ENCODE results near the gene LHPP.

LHPP gene

GRCh38 chr10:124500757-124501156, 39.1 kb downstream of the LHPP start:
- DNase-seq: no peak

DNA sequence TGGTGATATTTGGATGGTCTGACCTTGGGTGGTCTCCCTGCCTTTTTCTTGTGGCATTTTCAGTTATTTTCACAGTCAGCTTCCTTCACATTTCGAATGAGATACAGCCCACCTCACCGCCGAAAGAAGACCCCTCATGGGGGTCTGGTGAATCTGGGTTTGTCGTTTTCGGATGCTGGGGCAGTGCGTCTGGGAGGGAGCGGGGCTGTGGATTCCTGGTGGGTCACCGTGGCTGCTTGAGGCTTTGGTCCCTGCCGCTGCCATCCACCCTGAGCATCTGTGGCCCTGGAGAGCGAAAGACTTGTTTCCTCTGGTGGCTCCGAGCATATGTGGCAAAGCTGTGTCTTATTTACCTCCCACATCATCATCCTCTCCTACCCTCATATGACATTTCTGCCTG, 43.1 kb downstream of the LHPP start:
- DNase-seq: no peak

GRCh38 chr10:124505279-124505678, 43.7 kb downstream of the LHPP start:
- no peak for DNase-seq

GRCh38 chr10:124508070-124508667, 46.5 kb downstream of the LHPP start:
- no peak for DNase-seq

DNA sequence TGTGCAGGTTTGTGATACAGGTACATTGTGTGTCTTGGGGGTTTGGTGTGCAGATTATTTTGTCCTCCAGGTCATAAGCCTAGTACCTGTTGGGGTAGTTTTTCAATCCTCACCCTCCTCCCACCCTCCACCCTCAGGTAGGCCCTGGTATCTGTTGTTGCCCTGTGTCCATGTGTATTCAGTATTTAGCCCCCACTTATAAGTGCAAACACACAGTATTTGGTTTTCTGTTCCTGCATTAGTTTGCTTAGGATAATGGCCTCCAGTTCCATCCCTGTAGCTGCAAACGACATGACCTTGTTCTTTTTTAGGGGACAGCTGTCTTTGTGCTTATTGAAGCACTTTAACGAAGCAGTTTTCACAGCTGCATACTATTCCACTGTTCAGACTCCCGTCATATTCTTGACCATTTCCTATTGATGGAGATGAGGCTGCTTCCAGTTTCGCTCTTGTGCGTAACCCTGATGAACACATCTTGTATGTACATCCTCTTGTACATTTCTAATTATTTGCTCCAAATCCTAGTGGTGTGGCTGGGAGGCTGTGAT, 47.4 kb downstream of the LHPP start:
- no peak for DNase-seq

GRCh38 chr10:124509880-124510632, 48.4 kb downstream of the LHPP start:
- DNase-seq: no peak

DNA sequence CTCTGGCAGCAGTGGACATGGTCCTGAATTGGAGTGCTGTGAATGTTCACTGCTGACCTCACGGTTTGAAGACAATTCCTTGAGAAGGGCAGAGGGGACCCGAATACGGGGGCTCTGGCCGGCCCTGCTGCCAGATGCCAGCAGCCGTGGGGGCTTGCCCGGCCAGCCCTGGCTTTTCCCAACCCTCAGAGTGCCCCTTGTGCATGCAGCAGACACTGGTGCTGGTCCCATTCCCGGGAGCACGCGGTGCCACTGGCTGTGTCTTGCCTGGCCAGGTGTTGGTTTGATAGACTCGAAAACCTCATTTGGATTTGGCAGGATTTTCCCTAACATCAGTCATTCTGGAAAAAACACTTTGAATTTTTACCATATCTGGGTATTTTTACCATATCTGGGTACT, 49.1 kb downstream of the LHPP start:
- no peak for DNase-seq

- DNase-seq: no peak
Observed at GRCh38 chr10:124511205-124512039, 49.8 kb downstream of the LHPP start.

DNA sequence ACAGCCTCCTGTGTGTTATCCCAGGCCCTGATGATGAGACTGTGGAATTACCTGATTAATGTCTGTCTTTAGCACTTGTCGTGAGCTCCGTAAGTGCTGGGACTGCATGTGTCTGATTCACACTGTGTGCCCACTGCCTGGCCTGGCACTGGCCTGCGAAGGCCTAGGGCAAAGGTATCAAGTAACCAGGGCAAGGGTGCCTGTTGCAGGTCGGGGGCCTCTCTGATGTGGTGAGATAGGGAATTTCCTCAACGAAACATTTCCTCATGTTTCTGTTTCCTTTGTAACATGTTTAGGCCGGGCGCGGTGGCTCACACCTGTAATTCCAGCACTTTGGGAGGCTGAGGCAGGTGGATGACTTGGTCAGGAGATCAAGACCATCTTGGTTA, 50.4 kb downstream of the LHPP start:
- DNase-seq: no peak

DNA sequence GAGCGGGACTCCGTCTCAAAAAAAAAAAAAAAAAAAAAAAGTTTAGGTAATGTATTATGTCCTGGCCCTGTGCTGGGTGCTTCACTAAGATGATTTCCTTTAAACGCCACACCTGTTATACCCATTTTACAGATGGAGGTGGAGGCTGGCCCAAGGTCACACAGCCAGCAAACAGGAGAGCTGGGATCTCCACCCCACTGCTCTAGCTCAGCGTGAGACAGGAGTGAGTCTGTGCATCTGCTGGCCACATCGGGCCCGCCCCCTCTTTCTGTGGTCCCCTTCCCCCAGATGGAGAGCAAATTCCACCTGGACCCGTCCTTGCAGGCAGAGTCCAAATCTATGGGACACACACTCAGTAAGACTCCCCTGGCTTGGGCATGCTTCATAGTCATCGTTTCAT, 51.0 kb downstream of the LHPP start:
- DNase-seq: no peak

GRCh38 chr10:124515244-124515970, 53.8 kb downstream of the LHPP start:
- no peak for DNase-seq

DNA sequence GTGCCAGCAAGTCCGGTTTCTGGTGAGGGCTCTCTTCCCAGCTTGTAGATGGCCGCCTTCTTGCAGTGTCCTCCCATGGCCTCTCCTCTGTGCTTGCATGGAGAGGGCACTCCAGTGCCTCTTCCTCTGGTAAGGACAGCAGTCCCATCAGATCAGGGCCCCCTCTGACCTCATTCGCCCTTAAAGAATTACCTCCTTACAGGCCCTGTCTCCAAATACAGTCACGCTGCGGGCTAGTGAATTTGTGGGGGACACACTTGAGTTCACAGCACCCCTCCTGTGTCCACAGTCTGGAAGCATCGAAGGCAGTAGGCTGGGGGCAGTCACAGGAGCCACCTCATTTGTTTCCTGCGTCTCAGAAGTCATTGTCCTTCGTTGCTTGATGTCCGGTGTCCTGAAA, 54.6 kb downstream of the LHPP start:
- DNase-seq: no peak

DNA sequence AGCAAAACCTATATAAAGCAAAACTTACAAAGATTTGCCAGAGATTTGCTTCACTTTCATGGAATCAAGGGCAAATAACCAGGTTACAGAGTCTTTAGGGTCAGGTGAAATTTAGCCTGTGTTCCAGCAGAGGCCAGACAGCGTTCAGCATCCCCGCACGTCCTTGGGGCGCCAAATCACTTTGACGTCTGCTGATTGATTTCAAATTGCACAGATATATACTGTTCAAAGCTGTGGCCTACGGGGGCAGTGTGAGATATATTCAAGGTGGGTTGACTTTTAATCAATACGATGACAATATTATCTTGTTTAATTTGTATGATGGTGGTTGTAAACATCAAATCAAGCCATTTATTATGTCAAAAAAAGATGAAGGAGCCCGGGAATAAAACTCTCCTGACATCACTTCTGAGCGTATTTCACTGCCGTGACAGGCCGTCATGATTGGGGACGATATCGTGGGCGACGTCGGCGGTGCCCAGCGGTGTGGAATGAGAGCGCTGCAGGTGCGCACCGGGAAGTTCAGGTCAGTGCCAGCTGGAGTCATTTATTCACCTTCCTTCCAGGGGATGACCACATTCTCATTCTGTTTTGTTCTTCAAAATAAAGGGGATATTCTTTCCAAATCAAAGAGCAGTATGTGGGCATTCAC, 55.2 kb downstream of the LHPP start:
- no peak for DNase-seq

- DNase-seq: no peak
Observed at GRCh38 chr10:124517461-124517860, 55.8 kb downstream of the LHPP start.

GRCh38 chr10:124517931-124518330, 56.3 kb downstream of the LHPP start:
- DNase-seq: no peak

- no peak for DNase-seq
Observed at GRCh38 chr10:124518366-124518765, 56.7 kb downstream of the LHPP start.

- no peak for DNase-seq
Observed at GRCh38 chr10:124520558-124521428, 59.2 kb downstream of the LHPP start.

DNA sequence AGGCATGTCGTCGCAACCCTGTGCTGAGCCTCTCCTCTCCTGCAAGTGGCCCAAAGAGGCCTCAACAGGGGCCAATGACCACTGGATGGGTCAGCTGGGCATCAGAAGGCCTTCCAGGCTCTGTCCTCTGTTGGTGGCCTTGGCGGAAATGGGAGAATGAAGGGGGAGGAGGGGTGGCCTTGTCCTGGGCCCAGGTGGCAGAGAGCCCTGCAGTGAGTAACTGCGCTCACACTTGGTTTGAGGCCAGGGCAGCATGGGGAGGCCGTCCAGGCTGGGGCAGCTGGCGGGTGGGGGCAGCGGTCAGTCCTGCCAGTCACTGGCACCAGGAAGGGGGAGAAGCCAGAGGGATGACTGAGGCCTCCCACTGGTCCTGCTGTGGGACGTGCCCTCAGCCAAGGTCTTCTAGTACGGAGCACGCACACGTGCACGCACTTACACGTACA, 59.8 kb downstream of the LHPP start:
- DNase-seq: no peak

- no peak for DNase-seq
Observed at GRCh38 chr10:124522131-124522932, 60.7 kb downstream of the LHPP start.
